Endothelial cell of umbilical vein (primary cell): ENCODE results near the gene EZH1. TPM values are rescaled to one million over a fixed set of nuclear protein-coding genes. Genes with fewer than 3 reads are reported as not detected.
"Not testable (repeated sequence)": the region's sequence is repeated elsewhere in the genome, so short reads cannot be mapped to it uniquely, and the experiment has no call there.

ENCODE experiments used
- BruUV-seq: library from RNA; stranded (reverse); fragments of 400-500 nt; replicated peaks from 2 replicates; lab custom pipeline; 2021; lab: Mats Ljungman, UMichigan
- CTCF ChIA-PET: fragments of 300-600, 350-600 bp; sonication (Branson Sonifier 250); formaldehyde crosslinking; loops from one replicate; lab custom pipeline; 2021; ENCODE audit warnings: antibody characterized with exemption, inconsistent platforms; lab: Charles Lee
- POLR2A ChIA-PET: fragments of 300-600, 350-600 bp; sonication (Branson Sonifier 250); formaldehyde crosslinking; loops from one replicate; lab custom pipeline; 2021; ENCODE audit warnings: antibody characterized with exemption, inconsistent platforms; lab: Charles Lee
- DNase-seq: peaks from one replicate; pipeline ENCODE4 v3.0.0-alpha.2; 2011; ENCODE audit warnings: low read depth, low spot score
- FAIRE-seq: peaks from 2 replicates; lab custom pipeline; 2011; peaks lifted over from hg19 to GRCh38; lab: Jason Lieb, UNC
- H2AFZ ChIP-seq: 2 replicates; pipeline ENCODE4 v1.6.0; 2012; ENCODE audit warnings: low read depth, low read length, control low read depth, inconsistent platforms
- H3K27ac ChIP-seq: 2 replicates; pipeline ENCODE4 v1.5.1; 2011; ENCODE audit warnings: low read depth, mild to moderate bottlenecking, control low read depth, low read length, moderate library complexity; ENCODE audit not compliant: insufficient read depth
- H3K27me3 ChIP-seq, 2 experiments: 2 replicates each; pipeline versions ENCODE4 v1.6.0 to v1.6.1; 2011; ENCODE audit warnings: low read length in 2 of 2, mixed read lengths in 1 of 2; ENCODE audit not compliant: control insufficient read depth in 2 of 2, insufficient read depth in 2 of 2
- H3K36me3 ChIP-seq, 2 experiments: 2 replicates in 1 of 2; 3 replicates in 1 of 2; pipeline ENCODE4 v1.5.1; 2011; ENCODE audit warnings: low read length in 2 of 2, mild to moderate bottlenecking in 1 of 2, moderate library complexity in 1 of 2; ENCODE audit not compliant: control insufficient read depth in 2 of 2, insufficient read depth in 2 of 2; ENCODE audit errors: extremely low read depth in 1 of 2
- H3K4me1 ChIP-seq: 3 replicates; pipeline ENCODE4 v1.5.1; 2011; ENCODE audit warnings: mild to moderate bottlenecking, low read length; ENCODE audit not compliant: control insufficient read depth, insufficient read depth; ENCODE audit errors: extremely low read depth
- H3K4me2 ChIP-seq: 2 replicates; pipeline ENCODE4 v1.6.1; 2011; ENCODE audit warnings: low read length, control low read depth, mixed read lengths; ENCODE audit not compliant: insufficient read depth
- H3K4me3 ChIP-seq, 3 experiments: fragments of 200-600 bp in 1 of 3; sonication (generic), shearing (Covaris generic) in 1 of 3; replicated peaks in 1 of 3; 2 replicates each; pipeline ENCODE4 v1.5.1; 2011 to 2016; ENCODE audit warnings: control low read depth in 3 of 3, low read length in 3 of 3, mild to moderate bottlenecking in 2 of 3, inconsistent platforms in 1 of 3, low read depth in 1 of 3, moderate library complexity in 1 of 3; ENCODE audit not compliant: insufficient read depth in 1 of 3
- H3K79me2 ChIP-seq: 2 replicates; pipeline ENCODE4 v1.6.0; 2012; ENCODE audit warnings: low read length, inconsistent platforms; ENCODE audit not compliant: control insufficient read depth, insufficient read depth
- H3K9ac ChIP-seq: replicated peaks from 2 replicates; pipeline ENCODE3; 2011; ENCODE audit warnings: low read length, control low read depth; ENCODE audit not compliant: insufficient read depth; ENCODE audit errors: extremely low read depth
- H3K9me1 ChIP-seq: replicated peaks from 3 replicates; pipeline ENCODE4 v1.6.0; 2011; ENCODE audit warnings: mild to moderate bottlenecking, low read length; ENCODE audit not compliant: control insufficient read depth, insufficient read depth; ENCODE audit errors: extremely low read depth
- H3K9me3 ChIP-seq: replicated peaks from 2 replicates; pipeline ENCODE4 v1.5.1; 2012; ENCODE audit warnings: low read length, inconsistent platforms; ENCODE audit not compliant: control insufficient read depth, insufficient read depth
- H4K20me1 ChIP-seq: replicated peaks from 2 replicates; pipeline ENCODE3; 2011; ENCODE audit warnings: mild to moderate bottlenecking, low read length; ENCODE audit not compliant: control insufficient read depth, insufficient read depth; ENCODE audit errors: extremely low read depth
- CTCF ChIP-seq, 2 donors: IDR thresholded peaks; 1 replicate in 1 of 2; 2 replicates in 1 of 2; pipeline ENCODE4 v1.5.1; 2011; ENCODE audit warnings: low read length in 2 of 2, mild to moderate bottlenecking in 2 of 2, moderate library complexity in 2 of 2, control low read depth in 1 of 2, inconsistent platforms in 1 of 2, low read depth in 1 of 2; ENCODE audit not compliant: insufficient read depth in 1 of 2; ENCODE audit errors: extremely low read depth in 1 of 2
- EZH2 ChIP-seq: IDR thresholded peaks from 2 replicates; pipeline ENCODE4 v1.6.1; 2012; ENCODE audit warnings: borderline replicate concordance, low read depth, mild to moderate bottlenecking, moderate library complexity, low read length, inconsistent platforms; ENCODE audit not compliant: severe bottlenecking
- FOS ChIP-seq: IDR thresholded peaks from 2 replicates; pipeline ENCODE4 v1.6.1; 2011; ENCODE audit warnings: mild to moderate bottlenecking, low read length, moderate library complexity, borderline replicate concordance; ENCODE audit not compliant: insufficient read depth
- GATA2 ChIP-seq: IDR thresholded peaks from 2 replicates; pipeline ENCODE4 v1.7.0; 2011; ENCODE audit warnings: low read depth, mild to moderate bottlenecking, moderate library complexity, mixed read lengths, low read length; ENCODE audit not compliant: insufficient read length, insufficient read depth
- JUN ChIP-seq: IDR thresholded peaks from 2 replicates; pipeline ENCODE4 v1.6.1; 2011; ENCODE audit warnings: borderline replicate concordance, low read depth; ENCODE audit not compliant: insufficient read length, insufficient read depth
- MAX ChIP-seq: IDR thresholded peaks from 2 replicates; pipeline ENCODE4 v1.6.1; 2011; ENCODE audit not compliant: insufficient read depth, insufficient read length
- MYC ChIP-seq: IDR thresholded peaks from one replicate; pipeline ENCODE4 v1.6.1; 2011; ENCODE audit warnings: mild to moderate bottlenecking, low read depth, low read length
- POLR2A ChIP-seq: IDR thresholded peaks from 2 replicates; pipeline ENCODE4 v1.6.1; 2012; ENCODE audit warnings: low read depth, mild to moderate bottlenecking, control low read depth, low read length
- POLR2AphosphoS5 ChIP-seq: IDR thresholded peaks from 2 replicates; pipeline ENCODE4 v1.6.1; 2012; ENCODE audit warnings: low read depth, mild to moderate bottlenecking, control low read depth, low read length, moderate library complexity; ENCODE audit not compliant: insufficient read depth
- dilution Hi-C: fragments of 300-500 bp; cut with MboI; formaldehyde crosslinking; loops from one replicate; pipeline ENCODE4 v1.15.0; 2019; ENCODE audit warnings: low sequenced_read_pairs; ENCODE audit not compliant: extremely low pct_ligation_motif_present
- intact Hi-C: fragments of 100-400 bp; cut with micrococcal nuclease; formaldehyde crosslinking; loops from one replicate; pipeline ENCODE4 v1.10.0; 2022
- polyA plus RNA-seq, 4 experiments: library from polyadenylated mRNA; depleted of rRNA in 3 of 4; stranded (reverse) in 3 of 4; unstranded in 1 of 4; fragments of >200 nt; gene quantifications; 2 replicates each; pipeline versions ENCODE4 v1.2.1 to v1.2.3, GENCODE V29; 2011 to 2012; ENCODE audit warnings: missing spikeins in 1 of 4
- total RNA-seq: library from RNA; stranded (reverse); gene quantifications from 2 replicates; pipeline ENCODE4 v1.2.3, GENCODE V29; 2021

EZH1 gene
- total and polyA plus RNA-seq, 2 donors (not counting 3 experiments of a cell fraction or from before 2014, with no cell fraction given): 31.4 to 33.7 TPM

- no peak for FAIRE-seq
- intact Hi-C loops: loop anchor here (1.0 kb wide), 1 partner anchor 10 kb away; no protein-coding TSS in a partner anchor
- POLR2A ChIA-PET: interaction anchor here (1.1 to 1.5 kb wide), 3 partner anchors 9 to 12 kb away, joined by 3 to 6 read pairs (median 4); partner anchors contain the start of gene RAMP2
These were observed 28.1 kb upstream of the EZH1 start for GRCh38 chr17:42772945-42773289.

GRCh38 chr17:42769964-42770363 lies 25.1 kb upstream of the EZH1 start:
- DNase-seq, intact Hi-C loops, POLR2A ChIA-PET, FAIRE-seq, H3K9me1 ChIP-seq, H3K79me2 ChIP-seq, H3K9ac ChIP-seq, H3K27ac ChIP-seq, H3K9me3 ChIP-seq, H2AFZ ChIP-seq, H3K27me3 ChIP-seq, H4K20me1 ChIP-seq, dilution Hi-C loops, H3K4me3 ChIP-seq, H3K4me2 ChIP-seq, H3K36me3 ChIP-seq, BruUV-seq: not testable (repeated sequence)
- CTCF ChIA-PET: interaction anchor here (0.9 to 1.0 kb wide), 2 partner anchors 20 to 54 kb away, joined by 3 to 4 read pairs; partner anchors contain the start of gene BECN1
- H3K4me1 ChIP-seq: peaks cover 15% of the 10 kb centered on the region

More at GRCh38 chr17:42772945-42773289, 28.1 kb upstream of the EZH1 start:
- H3K9ac ChIP-seq: peak overlapping the region; percentile 67
- peak overlapping the region in 2 of 3 experiments; percentile 68 to 71 for H3K4me3 ChIP-seq
- no peaks in the 10 kb centered on the region for H3K36me3 ChIP-seq
- H4K20me1 ChIP-seq: no peaks in the 10 kb centered on the region
- H3K79me2 ChIP-seq: no peaks in the 10 kb centered on the region
- peak overlapping the region; percentile 73 for H3K27ac ChIP-seq
- peak overlapping the region; percentile 25 for H3K4me2 ChIP-seq
- dilution Hi-C loops: no loop called here
- DNase-seq: no peak
- H3K9me1 ChIP-seq: no peaks in the 10 kb centered on the region
- BruUV-seq: no TSS peak
- no peaks in the 10 kb centered on the region for H3K9me3 ChIP-seq
- H3K4me1 ChIP-seq: peaks cover 26% of the 10 kb centered on the region
- no peaks in the 10 kb centered on the region for H3K27me3 ChIP-seq
- TF ChIP-seq JUN (no peak), FOS (no peak), CTCF (IDR thresholded peaks at IDR 0.05; ENCODE audit: extremely low read depth in 1 of 2, insufficient read depth in 1 of 2, low read depth in 1 of 2, low read length in 2 of 2) (no peak), GATA2 (no peak), POLR2A (no peak), MAX (no peak), EZH2 (no peak), MYC (no peak), POLR2AphosphoS5 (no peak)
- peak overlapping the region; percentile 27 for H2AFZ ChIP-seq
- CTCF ChIA-PET: interaction anchor here (0.7 to 4.8 kb wide), 11 partner anchors 10 to 225 kb away, joined by 3 to 53 read pairs (median 5); partner anchors contain the start of genes BECN1, CNTD1, COA3 and PSMC3IP

GRCh38 chr17:42768006-42768405 lies 23.2 kb upstream of the EZH1 start:
- CTCF ChIA-PET, intact Hi-C loops: not testable (repeated sequence)

More at GRCh38 chr17:42768006-42768405, 23.2 kb upstream of the EZH1 start:
- H3K9ac ChIP-seq, H3K79me2 ChIP-seq, H3K4me3 ChIP-seq, H3K4me2 ChIP-seq, H3K4me1 ChIP-seq, FAIRE-seq, POLR2A ChIA-PET, H3K27me3 ChIP-seq, BruUV-seq, DNase-seq, H4K20me1 ChIP-seq, H3K9me1 ChIP-seq, H3K9me3 ChIP-seq, H3K27ac ChIP-seq, H3K36me3 ChIP-seq, dilution Hi-C loops, H2AFZ ChIP-seq: not testable (repeated sequence)
